Measurements from ENCODE around the gene RSPO4. TPM values are rescaled to one million over a fixed set of nuclear protein-coding genes. Genes with fewer than 3 reads are reported as not detected.

Gene RSPO4
- total and polyA plus RNA-seq, 9 of the 15 experiments (the other 6 are each of a cell fraction or from before 2014, with no cell fraction given), result 0.04 to 0.34 TPM; not detected in 7

DNA sequence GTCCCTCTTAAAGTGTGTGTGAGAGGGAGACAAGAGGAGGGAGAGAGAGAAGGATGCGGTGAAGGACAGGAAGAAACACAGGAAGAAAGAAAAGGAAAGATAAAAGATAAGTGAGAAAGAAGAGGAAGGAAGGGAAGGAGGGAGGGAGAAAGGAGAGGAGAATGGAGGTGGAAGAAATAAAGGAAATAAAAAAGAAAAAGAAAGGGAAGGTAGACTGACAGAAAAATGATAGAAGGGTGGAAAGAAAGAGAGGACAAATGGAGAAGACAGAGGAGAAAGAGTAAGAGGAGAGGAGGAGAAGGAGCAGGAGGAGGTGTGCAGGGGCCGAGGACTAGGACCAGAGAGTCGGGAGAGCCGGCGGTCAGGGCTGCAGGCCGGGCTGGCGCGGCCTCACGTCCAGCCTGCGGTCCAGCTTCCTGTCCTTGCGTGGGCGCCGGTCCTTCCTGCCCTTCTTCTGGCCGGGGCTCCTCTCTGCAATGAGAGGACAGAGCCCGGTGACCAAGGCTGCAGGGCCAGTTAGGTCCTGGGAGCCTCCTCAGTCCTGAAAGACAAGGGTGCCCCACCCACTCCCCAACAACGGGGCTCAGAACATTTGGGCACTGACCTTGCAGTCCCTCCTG, 42.0 kb downstream of the RSPO4 start (continued):
- TF ChIP-seq HES1 (IDR thresholded peaks at IDR 0.05; ENCODE audit: low read depth) (peak; percentile 42; the same call in 1 of the 2 replicates), XRCC4 (IDR thresholded peaks at IDR 0.05; ENCODE audit: extremely low read depth, insufficient read depth, insufficient read length) (no peak), DIDO1 (tag; IDR thresholded peaks at IDR 0.05; ENCODE audit: low read depth) (no peak)

- H3K79me2 ChIP-seq (ENCODE audit: control insufficient read depth, insufficient read depth, low read length), result no peaks in the 10 kb centered on the region
- TF ChIP-seq RBM25 (IDR thresholded peaks at IDR 0.05; ENCODE audit: low read depth, low read length, severe bottlenecking) (no peak), ETV1 (tag; conservative IDR thresholded peaks at IDR 0.05; ENCODE audit: low read depth) (no peak), EGR1 (conservative IDR thresholded peaks at IDR 0.05) (peak; percentile 29; the same call in 1 of the 2 replicates)
- POLR2A ChIA-PET, result interaction anchor here (0.6 to 0.7 kb wide), 4 partner anchors 30 to 276 kb away, joined by 3 read pairs; no protein-coding TSS in a partner anchor
- no peaks in the 10 kb centered on the region for H3K36me3 ChIP-seq (ENCODE audit: control insufficient read depth, insufficient read depth, low read length)
- FAIRE-seq (no peak), ATAC-seq (no peak), DNase-seq (ENCODE audit: extremely low read depth in 1 of 4, low spot score in 3 of 4) (no peak)
- H3K27ac ChIP-seq (ENCODE audit: extremely low read depth, low read depth, low read length), result no peak overlapping the region
- peaks cover 8 to 58% of the 10 kb centered on the region in 2 experiments for H3K27me3 ChIP-seq (ENCODE audit: control insufficient read depth in 2 of 2, insufficient read depth in 2 of 2, low read length in 2 of 2)
- H3K9me3 ChIP-seq (replicated peaks; ENCODE audit: control insufficient read depth, insufficient read depth, low read depth, low read length), result no peaks in the 10 kb centered on the region
- H2AFZ ChIP-seq (ENCODE audit: low read depth, low read length), result no peak overlapping the region
- in situ Hi-C loops (cut with MboI), result no loop called here
- no peak overlapping the region for H3K4me2 ChIP-seq (ENCODE audit: insufficient read depth, low read length)
- peaks cover 0 to 9% of the 10 kb centered on the region in 2 experiments; a peak in 2 of 5 replicates for H3K4me1 ChIP-seq (replicated peaks in 1 of 2; ENCODE audit: control insufficient read depth in 2 of 2, insufficient read depth in 2 of 2, low read length in 2 of 2)
- H3K9ac ChIP-seq (ENCODE audit: insufficient read depth in 1 of 2, low read depth in 2 of 2, low read length in 2 of 2), result 0 out of 4 replicates have a peak overlapping the region, but pooled peaks of 1 of the 2 experiments have one; percentile 4
- H3K4me3 ChIP-seq, result no peak overlapping the region
- CTCF ChIA-PET (ENCODE audit: low intra/inter-chr PET ratio), result interaction anchor here (0.6 kb wide), 2 partner anchors 143 to 394 kb away, joined by 4 read pairs; no protein-coding TSS in a partner anchor
- 3% methylated on average over 9 of the region's 19 CpGs for WGBS (ENCODE audit: insufficient coverage, low coverage, missing lambda C conversion rate)
- no TSS peak for BruUV-seq (replicated peaks)
- H4K20me1 ChIP-seq (replicated peaks; ENCODE audit: control insufficient read depth, insufficient read depth, low read length), result no peaks in the 10 kb centered on the region
- H3K9me1 ChIP-seq (ENCODE audit: control insufficient read depth, insufficient read depth, low read length), result no peaks in the 10 kb centered on the region
- intact Hi-C loops (cut with micrococcal nuclease), result no loop called here
These were observed 42.9 kb downstream of the RSPO4 start for GRCh38 chr20:958936-959815.
